Amniotic stem cell (primary cell): ENCODE results near the gene APOA5.
"Not testable (repeated sequence)": the region's sequence is repeated elsewhere in the genome, so short reads cannot be mapped to it uniquely, and the experiment has no call there.

Source experiments
- DNase-seq: peaks from one replicate; lab custom pipeline; 2025; lab: John Stamatoyannopoulos, UW

Gene APOA5

DNA sequence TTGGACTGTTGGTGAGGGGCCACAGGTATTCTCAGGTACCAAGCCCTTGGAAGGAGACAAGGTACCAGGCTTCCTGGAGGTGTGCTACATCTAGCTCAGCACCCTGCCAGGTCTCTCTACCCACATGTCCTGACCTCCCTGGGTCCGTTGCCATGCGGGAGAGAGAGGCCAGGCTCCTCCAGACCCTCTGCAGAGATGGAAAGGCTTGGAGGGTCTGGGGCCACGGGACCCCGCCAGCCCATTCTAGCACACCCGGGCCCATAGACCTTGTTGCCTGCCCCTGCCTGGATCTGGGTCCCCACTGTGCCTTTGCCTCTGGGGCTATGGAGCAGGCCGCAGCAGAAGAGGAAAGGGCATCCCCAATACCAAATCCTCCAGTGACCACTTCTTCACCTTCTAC is 35.8 kb upstream of the APOA5 start:
- DNase-seq, result no peak

DNA sequence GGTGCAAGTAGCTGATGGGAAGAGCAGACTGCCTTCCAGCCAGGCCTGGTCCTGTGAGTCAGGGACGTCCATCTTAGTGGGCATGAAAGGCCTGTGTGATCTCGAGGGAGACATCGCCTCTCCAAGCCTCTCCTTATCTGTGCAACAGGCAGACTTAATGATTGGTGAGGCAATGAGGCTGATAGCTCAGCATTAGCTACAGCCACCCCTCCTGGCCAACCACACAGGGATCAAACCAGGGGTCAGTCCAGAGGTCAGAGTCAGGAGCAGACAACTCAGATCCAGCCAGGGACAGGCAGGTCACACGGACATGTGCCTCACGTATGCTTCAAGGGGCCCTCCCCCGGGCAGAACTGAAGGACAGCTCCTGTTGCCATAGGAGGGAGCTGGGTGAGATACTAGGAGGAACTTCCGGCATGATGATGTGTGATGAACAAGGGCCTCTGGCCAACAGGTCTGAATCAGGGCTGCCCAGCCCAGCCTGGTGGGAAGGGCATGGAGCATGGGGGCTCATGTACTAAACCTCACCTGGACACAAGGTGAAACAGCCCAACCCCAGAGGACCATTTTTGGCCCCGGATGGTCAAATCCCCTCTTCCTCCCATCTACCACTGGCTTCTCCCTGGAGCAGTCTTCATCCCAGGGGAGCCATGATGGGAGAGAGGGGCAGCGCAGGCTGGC is 35.2 kb upstream of the APOA5 start:
- no peak for DNase-seq

DNA sequence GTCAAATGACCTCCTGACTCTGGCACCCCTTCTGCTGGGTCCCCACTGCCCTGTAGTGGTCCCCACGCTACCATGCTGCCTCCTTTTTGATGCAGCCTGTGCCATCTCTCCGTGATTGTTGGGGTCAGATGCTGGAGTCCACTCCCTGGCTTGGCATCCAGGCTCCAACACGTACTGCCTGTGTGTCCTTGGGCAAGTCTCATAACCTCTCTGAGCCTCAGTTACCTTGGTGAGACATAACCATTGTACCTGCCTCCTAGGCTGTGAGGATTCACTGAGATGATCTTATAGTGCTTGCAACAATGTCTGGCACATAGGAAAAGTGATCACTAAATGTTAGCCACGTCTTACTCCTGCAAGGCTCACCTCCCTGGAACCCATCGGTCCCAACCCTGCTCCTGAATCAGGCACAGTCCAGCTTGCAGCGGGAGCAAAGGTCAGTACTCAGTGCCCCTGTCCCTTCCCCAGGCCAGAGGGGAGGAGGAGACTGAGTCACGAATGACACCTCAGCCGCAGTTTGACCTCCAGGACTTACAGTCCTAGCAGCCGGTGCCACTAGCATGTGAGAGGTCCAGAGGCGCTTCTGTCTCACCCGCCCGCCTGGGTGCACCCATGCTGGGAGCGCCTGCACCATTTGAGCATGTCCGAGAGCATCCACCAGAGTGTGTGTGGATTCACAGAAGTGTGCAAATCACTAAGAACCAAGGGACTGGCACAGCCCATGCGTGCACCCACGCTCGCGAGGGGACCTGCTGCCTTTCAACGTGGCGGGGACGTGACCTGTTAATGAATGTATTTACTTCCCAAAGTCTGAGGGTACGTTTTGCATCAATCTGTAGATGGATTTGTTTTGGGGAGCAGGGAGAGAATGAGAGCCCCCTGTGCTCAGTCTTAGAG is 34.4 kb upstream of the APOA5 start:
- DNase-seq, result no peak

DNA sequence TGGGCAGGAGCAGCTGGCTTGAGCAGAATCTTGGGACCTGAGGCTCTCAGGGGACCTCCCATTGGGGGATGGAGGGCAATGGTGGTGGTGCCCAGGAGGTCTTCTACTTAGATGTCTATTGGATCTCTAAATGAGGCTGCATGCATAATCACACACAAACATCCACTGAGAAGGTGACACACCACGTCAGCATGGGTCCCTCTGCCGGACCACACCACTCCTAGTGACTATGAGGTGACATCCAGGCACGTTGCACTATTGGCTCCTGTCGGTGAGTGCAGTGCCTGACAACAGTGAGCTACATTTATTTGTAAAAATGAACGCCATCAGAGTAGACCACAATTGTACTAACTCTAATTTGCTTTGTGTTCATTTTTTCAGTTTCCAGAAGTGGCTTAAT is 33.8 kb upstream of the APOA5 start:
- DNase-seq, result no peak

DNA sequence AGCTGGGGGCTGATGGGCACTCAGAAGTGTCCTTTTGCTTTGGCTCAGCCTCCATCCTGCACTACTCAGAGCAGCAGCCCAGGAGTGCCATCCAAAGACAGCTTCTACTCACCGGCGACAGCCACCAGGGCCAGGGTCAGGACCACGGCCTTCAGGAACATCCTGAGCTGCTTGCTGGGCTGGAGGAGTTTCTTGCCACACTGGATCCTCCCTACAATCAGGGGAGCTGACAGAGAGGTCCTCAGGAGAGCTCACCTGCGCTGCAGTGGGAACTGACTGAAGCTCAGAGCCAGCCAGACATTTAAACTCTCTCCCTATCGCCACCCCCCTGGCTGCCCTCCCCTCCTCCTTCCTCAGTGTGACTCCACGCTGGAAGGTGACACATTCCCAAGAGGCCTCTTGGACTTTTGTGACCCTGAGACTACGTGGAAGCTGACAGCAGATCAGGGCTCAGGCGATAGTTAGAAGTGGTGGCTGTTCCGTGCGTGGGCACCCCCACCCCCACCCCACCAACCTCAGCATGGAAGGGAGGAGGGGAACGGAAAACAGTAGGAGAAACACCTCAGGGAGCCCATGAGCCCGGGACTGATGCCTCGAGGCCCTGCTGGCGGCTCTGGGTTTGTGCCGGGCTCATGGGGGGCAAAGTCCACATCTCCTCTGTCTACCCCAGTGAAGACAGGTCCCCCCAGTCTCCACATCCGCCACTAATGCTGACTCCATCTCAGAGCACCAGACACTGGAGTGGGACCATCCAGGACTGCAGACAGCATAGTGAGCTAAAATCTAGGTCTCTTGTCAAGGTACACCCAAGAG is 31.6 kb upstream of the APOA5 start, which contains the start of gene APOA4:
Gene APOA4 (minus strand): TSS at position 274 of the 813 bp plus-strand sequence. CDS start 113 bp downstream, at position 161.
- DNase-seq, result no peak

DNA sequence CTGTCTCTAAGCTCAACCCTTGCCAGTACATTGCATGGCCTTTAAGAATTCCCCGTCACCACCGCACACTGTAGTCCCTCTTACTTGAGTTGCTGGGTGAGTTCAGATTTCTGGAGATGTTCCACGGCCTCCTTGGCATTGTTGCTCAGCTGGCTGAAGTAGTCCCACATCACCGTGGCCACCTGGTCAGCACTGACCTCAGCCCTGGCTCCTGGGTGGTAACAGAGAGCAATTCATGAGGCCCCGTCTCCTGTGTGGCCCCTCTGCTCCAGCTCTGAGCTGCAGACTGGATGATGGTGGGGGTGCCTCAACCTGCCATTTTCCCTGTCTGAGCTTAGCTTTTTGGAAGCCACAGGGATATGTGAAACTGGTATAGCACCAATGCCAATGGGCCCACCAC is 30.9 kb upstream of the APOA5 start:
- DNase-seq, result no peak

DNA sequence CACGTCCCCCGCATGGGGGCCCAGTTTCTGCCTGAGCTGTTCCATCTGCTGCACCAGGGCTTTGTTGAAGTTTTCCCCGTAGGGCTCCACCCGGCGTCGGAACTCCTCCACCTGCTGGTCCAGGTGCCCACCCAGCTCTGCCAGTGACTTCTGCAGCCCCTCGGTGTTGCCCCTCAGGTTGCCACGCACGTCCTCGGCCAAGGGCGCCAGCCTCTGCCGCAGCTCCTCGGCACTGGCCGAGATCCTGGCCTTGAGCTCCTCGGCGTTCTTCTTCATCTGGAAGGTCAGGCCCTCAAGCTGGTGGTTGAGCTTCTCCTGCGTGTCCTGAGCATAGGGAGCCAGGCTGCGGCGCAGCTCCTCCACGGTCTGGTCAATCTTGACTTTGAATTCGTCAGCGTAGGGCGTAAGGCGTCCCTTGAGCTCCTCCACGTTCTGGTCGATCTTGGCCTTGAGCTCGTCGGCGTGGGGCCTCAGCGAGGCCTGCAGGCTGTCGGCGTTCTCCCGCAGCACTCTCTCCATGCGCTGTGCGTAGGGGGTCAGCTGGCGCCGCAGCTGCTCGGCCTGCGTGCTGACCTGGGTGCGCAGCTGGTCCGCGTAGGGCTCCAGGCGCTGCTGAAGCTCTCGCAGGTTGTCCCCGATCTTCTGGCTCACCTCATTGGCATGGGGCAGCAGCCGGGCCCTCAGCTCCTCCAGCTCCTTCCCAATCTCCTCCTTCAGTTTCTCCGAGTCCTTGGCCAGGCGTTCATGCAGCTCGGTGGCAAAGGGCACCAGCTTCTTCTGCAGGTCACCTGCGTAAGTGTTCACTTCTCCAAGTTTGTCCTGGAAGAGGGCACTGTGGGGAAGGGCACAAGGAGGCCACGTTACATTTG is 29.6 kb upstream of the APOA5 start:
- no peak for DNase-seq

DNA sequence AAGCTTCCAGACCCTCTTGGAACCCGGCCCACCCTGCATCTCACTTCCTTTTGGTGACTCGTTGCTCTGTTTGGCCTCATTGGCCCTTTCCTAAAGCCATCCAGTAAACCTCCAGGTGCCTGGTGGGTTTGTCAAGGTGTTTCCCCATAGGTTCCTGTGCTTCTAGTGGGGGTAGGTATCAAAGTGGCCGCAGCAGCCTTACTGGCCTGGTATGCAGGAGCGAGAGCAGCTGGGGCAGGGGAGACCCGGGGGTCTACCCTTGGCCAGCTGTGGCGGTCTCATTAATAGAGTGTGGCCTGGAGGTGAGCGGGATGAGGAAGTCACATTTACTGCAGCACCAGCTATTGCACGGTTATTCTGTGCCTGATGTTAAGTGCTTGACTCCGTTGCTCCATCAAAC is 27.4 kb upstream of the APOA5 start:
- DNase-seq, result no peak

DNA sequence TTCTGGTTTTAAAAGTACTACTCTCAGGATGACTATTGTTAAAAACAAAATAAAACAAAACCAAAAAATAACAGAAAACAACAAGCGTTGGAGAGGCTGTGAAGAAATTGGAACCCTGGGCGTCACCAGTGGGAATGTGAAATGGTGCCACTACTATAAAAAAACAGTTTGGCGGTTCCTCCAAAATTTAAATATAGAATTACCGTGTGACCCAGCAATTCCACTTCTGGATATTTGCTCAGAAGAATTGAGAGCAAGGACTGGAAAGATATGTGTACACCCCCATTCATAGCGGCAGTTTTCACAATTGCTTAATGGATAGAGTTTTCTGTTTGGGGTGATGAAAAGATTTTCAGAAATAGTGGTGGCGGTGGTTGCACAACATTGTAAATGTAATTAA is 22.8 kb upstream of the APOA5 start:
- DNase-seq, result no peak

DNA sequence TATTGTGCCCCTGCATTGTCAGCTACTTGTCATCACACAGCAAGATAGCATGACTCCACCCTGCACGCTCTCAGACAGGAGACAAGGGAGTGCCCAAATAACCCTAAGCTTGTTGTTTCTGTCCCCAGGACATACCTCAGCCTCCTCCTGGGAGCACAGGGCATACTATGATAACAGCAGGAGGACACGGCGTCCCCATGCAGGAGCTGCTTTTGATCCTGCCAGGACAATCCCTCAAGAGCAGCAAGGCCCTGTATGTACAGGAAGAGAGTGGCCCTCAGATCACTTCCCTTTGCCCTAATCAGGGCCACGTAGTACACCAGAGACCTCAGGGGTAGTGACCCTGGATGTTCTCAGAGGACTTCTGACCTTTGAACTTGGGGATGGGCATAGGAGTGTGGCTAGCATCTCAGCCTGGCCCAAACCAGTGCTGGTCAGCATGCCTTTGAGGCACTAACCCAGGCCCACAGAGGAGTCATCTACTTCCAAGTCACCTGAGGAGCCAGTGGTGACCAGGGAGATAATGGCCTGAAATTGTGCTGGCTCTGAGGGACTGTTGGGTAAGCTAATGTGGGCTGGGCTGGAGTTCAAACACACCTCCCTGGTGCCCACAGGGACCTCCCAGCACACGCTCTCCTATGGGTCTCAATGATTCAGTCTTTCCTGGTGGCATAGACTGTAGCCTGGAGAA is 22.2 kb upstream of the APOA5 start:
- DNase-seq, result no peak

DNA sequence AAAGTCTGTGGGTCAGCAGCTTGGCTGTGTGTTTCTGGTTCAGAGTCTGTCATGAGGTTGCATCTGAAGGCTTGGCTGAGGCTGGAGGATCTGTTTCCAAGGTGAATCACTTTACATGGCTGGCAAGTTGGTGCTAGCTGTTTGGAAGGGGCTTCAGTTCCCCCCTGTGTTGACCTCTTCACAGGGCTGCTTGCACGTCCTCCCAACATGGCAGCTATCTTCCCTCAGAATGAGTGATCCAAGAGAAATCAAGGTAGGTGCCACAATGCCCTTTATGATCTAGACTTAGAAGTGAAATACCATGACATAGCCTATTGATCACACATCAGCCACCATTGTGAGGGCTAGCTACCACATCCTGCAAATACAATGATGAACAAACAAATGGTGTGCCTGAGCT is 21.5 kb upstream of the APOA5 start:
- DNase-seq, result no peak

DNA sequence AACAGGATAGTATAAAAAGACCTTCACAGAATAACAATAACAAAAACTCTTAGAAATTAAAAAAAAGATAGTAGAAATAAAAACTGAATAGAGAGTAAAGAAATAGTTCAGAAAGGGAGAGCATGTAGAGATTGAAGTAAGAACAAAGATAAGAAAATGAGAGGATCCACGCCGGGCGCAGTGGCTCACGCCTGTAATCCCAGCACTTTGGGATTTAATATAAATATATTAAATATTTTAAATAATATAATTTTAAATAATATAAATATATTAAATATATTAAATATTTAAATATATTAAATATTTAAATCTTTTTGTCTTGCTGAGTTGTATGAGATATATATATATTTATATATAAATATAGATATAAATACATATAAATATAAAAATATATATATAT is 20.4 kb upstream of the APOA5 start:
- DNase-seq, result no peak

DNA sequence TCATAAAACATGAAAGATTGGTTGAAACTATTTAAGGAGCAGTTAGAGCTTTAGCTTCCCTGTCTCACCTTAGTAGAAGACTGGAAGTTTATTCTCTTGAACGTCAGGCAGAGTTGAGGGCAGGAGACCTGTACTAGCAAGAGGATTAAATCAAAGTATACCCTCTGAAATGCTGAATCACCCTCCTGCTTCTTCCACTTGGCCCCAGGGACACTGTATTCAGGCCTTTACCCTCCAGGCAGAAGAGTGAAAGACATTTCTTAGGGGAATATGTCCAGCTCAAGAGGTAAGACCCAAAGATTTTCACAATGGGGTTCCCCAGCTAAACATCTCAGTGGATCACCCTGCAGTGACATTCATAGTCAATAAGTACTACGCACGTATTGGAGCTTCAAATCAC is 19.5 kb upstream of the APOA5 start:
- DNase-seq, result no peak

DNA sequence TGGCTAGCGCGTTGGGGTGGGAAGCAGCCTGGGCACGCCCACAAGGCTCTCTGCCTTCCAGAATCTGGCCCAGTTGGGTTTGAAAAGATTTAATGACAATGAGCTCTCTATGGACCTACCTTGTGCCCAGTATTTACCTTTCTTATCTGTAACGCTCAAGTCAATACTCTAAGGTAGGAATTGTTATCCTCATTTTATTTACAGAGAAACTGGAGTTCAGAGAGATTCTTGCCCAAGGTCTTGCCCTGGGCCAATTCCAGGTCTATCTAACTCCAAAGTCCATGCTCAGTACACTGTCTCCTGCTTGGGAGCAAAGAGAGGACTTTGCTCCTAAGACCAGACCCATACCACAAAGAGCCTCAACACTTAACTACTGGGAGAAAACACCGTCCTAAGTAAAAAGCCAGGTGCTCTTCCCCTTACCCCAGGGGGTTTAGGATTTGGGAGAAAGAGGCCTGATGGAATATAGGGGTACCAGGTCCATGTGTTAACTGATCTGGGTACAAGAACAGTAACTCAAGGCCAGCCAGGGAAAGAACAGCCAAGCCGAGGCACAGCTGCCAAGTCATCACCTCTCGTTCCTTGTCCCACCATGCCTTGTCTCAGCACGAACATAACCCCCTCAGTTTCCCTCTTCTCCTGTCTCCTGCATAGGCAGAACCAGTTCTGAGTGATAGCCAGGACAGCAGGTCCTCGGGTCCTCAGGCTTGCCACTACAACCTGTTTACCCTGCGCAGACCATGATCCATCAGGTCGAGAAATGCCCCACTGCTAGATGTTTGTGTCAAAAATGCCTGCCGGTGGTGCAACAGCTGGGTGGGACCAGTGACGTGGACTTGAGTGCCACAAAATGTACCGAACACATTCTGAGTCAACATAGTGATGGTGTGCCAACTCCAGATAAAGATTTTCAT is 16.8 kb upstream of the APOA5 start:
- DNase-seq, result no peak

DNA sequence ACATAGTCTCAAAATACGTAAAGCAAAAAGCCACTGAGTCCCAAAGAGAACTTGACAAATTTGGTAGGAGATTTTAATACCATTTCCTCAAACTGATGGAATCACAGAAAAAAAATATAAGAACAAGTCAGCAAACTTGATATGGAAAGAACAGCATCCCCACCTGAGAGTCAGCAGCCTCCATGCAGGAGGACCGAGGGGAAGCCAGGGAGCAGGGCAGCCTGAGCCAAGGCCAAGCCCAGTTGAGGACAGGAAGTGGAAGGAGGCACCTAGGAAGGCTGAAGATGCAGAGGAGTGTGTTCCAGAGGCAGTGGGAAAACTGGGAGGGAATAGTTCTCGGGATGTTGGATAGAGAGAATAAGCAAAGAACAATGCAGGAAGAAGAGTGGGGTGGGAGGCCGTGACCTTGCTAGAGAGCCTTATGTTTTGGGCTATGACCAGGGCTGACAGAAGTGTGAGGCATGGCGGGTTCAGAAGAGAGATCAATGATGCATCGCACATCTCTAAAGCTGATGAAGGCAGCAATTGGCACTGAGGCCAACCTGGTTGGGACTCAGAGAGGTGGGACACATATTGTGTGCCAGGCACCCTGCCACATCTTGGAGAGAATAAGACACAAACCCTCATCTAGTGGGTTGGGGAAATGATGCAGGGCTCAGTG is 16.1 kb upstream of the APOA5 start:
- DNase-seq, result no peak

DNA sequence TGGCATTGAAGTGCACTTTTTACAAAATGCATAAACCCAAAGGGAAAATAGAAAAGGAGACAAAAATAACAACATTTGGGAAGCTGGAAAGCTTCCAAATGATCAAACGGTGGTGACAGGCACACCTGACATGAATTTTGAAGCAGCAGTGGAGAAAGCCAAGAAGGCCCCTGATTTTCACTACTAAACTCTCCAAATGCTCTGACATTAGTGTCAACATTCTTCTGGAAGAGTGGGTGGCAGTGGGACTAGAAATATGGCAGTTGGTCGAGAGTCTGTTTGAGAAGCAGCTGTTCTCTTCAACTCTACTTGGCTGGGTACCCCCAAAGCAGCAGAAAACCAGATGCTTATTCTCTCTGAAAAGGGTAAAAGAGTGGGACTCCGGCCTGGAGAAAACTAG is 12.3 kb upstream of the APOA5 start:
- no peak for DNase-seq

DNA sequence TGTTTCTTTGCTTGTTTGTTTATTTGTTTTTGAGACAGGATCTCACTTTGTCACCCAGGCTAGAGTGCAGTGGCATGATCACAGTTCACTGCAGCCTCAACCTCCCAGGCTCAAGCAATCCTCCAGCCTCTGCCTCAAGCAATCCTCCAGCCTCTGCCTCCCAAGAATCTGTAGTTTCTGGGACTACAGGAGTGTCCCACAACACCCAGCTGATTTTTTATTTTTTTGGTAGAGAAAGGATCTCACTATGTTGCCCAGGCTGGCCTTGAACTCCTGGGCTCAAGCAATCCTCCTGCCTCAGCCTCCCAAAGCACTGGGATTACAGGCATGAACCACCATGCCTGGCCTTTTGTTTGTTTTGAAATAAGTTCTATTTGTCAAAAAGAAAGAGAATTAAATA is 10.0 kb upstream of the APOA5 start:
- DNase-seq, result not testable (repeated sequence)

DNA sequence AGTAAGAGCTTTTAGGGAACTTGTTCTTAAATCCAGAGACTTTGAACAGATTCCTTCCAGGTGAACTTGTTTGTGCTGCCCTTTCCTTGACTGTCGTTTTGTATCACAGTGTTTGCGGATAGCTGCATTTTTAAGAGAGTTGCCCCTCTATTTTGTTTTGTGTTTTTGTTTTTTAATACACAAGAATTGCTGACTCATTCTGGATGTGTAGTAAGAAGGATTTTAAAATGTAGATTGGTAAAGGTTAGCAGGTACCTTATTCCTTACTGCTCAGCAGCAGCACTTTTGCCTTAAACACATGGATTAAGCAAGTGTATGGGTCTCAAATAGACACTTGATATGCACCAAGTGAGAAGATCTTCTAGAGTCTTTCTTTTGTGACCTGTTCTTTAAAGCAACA is 8.9 kb upstream of the APOA5 start:
- no peak for DNase-seq

DNA sequence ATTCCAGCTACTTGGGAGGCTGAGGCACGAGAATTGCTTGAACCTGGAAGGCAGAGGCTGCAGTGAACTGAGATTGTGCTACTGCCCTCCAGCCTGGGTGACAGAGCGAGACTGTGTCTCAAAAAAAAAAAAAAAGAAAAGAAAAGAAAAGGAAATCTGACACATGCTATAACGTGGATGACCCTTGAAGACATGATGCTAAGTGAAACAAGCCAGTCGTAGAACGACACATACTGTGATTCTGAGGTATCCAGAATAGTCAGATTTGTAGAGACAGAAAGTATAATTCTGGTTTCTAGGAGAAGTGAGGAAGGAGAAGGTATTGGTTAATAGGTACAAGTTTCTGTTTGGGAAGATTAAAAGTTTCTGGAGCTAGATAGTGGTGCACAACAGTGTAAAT is 6.7 kb upstream of the APOA5 start:
- DNase-seq, result no peak
